Measurements from ENCODE around the gene CTAG2. TPM values are rescaled to one million over a fixed set of nuclear protein-coding genes. Genes with fewer than 3 reads are reported as not detected.

Gene CTAG2
- total RNA-seq, 1 donor from 2014 or later: not detected

Other genes with a start within 250 kb of the CTAG2 start
- gene DNASE1L1, start 244.3 kb downstream of the CTAG2 start, total RNA-seq: 27.9 and 28.1 TPM in 2 replicates
- 46.2 and 47.3 TPM in 2 replicates for gene TAFAZZIN, start 242.0 kb downstream of the CTAG2 start, total RNA-seq
- gene ATP6AP1, start 224.9 kb downstream of the CTAG2 start, total RNA-seq: 144 and 153 TPM in 2 replicates
- gene GDI1, start 216.4 kb downstream of the CTAG2 start, total RNA-seq: 135 and 152 TPM in 2 replicates
- gene FAM50A, start 209.4 kb downstream of the CTAG2 start, total RNA-seq: 92.2 and 92.8 TPM in 2 replicates
- gene PLXNA3, start 195.3 kb downstream of the CTAG2 start, total RNA-seq: 107 and 108 TPM in 2 replicates
- 15.6 and 19.6 TPM in 2 replicates for gene LAGE3, start 174.3 kb downstream of the CTAG2 start, total RNA-seq
- gene UBL4A, start 167.0 kb downstream of the CTAG2 start, total RNA-seq: 17.4 and 18.5 TPM in 2 replicates
- gene SLC10A3, start 162.9 kb downstream of the CTAG2 start, total RNA-seq: 20.6 and 22.4 TPM in 2 replicates
- gene FAM3A, start 137.3 kb downstream of the CTAG2 start, total RNA-seq: 38.2 and 40.4 TPM in 2 replicates
- 103 and 108 TPM in 2 replicates for gene G6PD, start 106.7 kb downstream of the CTAG2 start, total RNA-seq
- gene IKBKG, start 106.0 kb downstream of the CTAG2 start, total RNA-seq: 23.6 and 25.0 TPM in 2 replicates
- gene CTAG1A, start 68.4 kb downstream of the CTAG2 start, total RNA-seq: not detected in 2 replicates
- not detected in 2 replicates for gene CTAG1B, start 34.3 kb downstream of the CTAG2 start, total RNA-seq
- 0.78 and 1.1 TPM in 2 replicates for gene GAB3, start 97.5 kb upstream of the CTAG2 start, total RNA-seq
- gene DKC1, start 109.3 kb upstream of the CTAG2 start, total RNA-seq: 37.5 and 39.9 TPM in 2 replicates
- gene MPP1, start 151.9 kb upstream of the CTAG2 start, total RNA-seq: 10.6 and 11.2 TPM in 2 replicates
- not detected in 2 replicates for gene SMIM9, start 181.1 kb upstream of the CTAG2 start, total RNA-seq
- gene F8A1, start 232.8 kb upstream of the CTAG2 start, total RNA-seq: 26.5 and 27.9 TPM in 2 replicates